HCT116 (cell line): ENCODE data around the gene ARID4A.
"Not testable (repeated sequence)": the region's sequence is repeated elsewhere in the genome, so short reads cannot be mapped to it uniquely, and the experiment has no call there.

Source experiments
- ATF3 ChIP-seq: IDR thresholded peaks from 2 replicates; pipeline ENCODE4 v1.6.1; 2012
- CEBPB ChIP-seq: IDR thresholded peaks from 2 replicates; pipeline ENCODE4 v1.6.1; 2012; ENCODE audit warnings: low read depth
- EGR1 ChIP-seq: IDR thresholded peaks from 2 replicates; pipeline ENCODE4 v1.6.1; 2012; ENCODE audit warnings: low read depth
- EZH2 ChIP-seq: fragments of 200-600 bp; sonication (generic); IDR thresholded peaks from 2 replicates; pipeline ENCODE4 v1.6.1; 2017; ENCODE audit warnings: antibody characterized with exemption, mixed run types
- MAX ChIP-seq: IDR thresholded peaks from 2 replicates; pipeline ENCODE4 v1.6.1; 2012
- POLR2A ChIP-seq: IDR thresholded peaks from 2 replicates; pipeline ENCODE4 v1.7.0; 2011; ENCODE audit warnings: borderline replicate concordance; ENCODE audit not compliant: insufficient read depth, insufficient read length; ENCODE audit errors: extremely low read depth
- POLR2AphosphoS5 ChIP-seq: IDR thresholded peaks from 2 replicates; pipeline ENCODE4 v1.6.1; 2011; ENCODE audit warnings: mild to moderate bottlenecking, low read depth, low read length, moderate library complexity
- RAD21 ChIP-seq: IDR thresholded peaks from 2 replicates; pipeline ENCODE4 v1.6.1; 2012; ENCODE audit warnings: low read depth, mild to moderate bottlenecking
- REST ChIP-seq: IDR thresholded peaks from 2 replicates; pipeline ENCODE4 v1.6.1; 2012; ENCODE audit warnings: low read depth
- SIN3A ChIP-seq: IDR thresholded peaks from 2 replicates; pipeline ENCODE4 v1.6.1; 2012; ENCODE audit warnings: low read depth
- TCF7L2 ChIP-seq: IDR thresholded peaks from 2 replicates; pipeline ENCODE4 v1.7.0; 2011; ENCODE audit warnings: borderline replicate concordance, inconsistent platforms; ENCODE audit not compliant: insufficient read depth, insufficient read length; ENCODE audit errors: extremely low read depth
- YY1 ChIP-seq: IDR thresholded peaks from 2 replicates; pipeline ENCODE4 v1.6.1; 2011; ENCODE audit warnings: low read length, low read depth, moderate library complexity, mild to moderate bottlenecking; ENCODE audit not compliant: insufficient replicate concordance; ENCODE audit errors: extremely low read depth
- ZNF274 ChIP-seq: fragments of 200-500 bp; sonication (Bioruptor generic); IDR thresholded peaks from 2 replicates; pipeline ENCODE4 v1.6.1; 2014; ENCODE audit warnings: mild to moderate bottlenecking, low read depth, low read length, inconsistent platforms
- TF ChIP-seq, protein P1 (sequence below), 3 experiments: fragments of 200-600 bp in 1 of 3; sonication (generic) in 1 of 3; IDR thresholded peaks in 2 of 3; conservative IDR thresholded peaks in 1 of 3; 2 replicates each; pipeline ENCODE4 v1.5.1; 2012 to 2017; ENCODE audit warnings: low read depth in 2 of 3, low read length in 2 of 3, antibody characterized with exemption in 1 of 3, borderline replicate concordance in 1 of 3, control low read depth in 1 of 3, mild to moderate bottlenecking in 1 of 3, mixed read lengths in 1 of 3, mixed run types in 1 of 3, moderate library complexity in 1 of 3; ENCODE audit not compliant: insufficient read depth in 1 of 3

DNA sequence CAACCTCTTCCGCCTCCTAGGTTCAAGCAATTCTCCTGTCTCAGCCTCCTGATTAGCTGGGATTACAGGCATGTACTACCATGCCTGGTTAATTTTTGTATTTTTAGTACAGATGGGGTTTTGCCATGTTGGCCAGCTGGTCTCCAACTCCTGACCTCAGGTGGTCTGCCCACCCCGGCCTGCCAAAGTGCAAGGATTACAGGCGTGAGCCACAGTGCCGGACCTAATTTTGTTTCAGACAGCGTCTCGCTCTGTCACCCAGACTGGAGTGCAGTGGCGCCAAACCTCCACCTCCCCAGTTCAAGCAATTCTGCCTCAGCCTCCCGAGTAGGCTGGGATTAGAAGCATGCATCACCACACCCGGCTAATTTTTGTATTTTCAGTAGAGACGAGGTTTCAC is 36.4 kb upstream of the ARID4A start:
- TF ChIP-seq POLR2AphosphoS5, EGR1, ZNF274, POLR2A, MAX, REST, ATF3, SIN3A, YY1, RAD21, EZH2, TCF7L2, CEBPB: not testable (repeated sequence)
- TF ChIP-seq, protein P1, sequence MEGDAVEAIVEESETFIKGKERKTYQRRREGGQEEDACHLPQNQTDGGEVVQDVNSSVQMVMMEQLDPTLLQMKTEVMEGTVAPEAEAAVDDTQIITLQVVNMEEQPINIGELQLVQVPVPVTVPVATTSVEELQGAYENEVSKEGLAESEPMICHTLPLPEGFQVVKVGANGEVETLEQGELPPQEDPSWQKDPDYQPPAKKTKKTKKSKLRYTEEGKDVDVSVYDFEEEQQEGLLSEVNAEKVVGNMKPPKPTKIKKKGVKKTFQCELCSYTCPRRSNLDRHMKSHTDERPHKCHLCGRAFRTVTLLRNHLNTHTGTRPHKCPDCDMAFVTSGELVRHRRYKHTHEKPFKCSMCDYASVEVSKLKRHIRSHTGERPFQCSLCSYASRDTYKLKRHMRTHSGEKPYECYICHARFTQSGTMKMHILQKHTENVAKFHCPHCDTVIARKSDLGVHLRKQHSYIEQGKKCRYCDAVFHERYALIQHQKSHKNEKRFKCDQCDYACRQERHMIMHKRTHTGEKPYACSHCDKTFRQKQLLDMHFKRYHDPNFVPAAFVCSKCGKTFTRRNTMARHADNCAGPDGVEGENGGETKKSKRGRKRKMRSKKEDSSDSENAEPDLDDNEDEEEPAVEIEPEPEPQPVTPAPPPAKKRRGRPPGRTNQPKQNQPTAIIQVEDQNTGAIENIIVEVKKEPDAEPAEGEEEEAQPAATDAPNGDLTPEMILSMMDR (IDR thresholded peaks at IDR 0.05 in 2 of 3, conservative IDR thresholded peaks at IDR 0.05 in 1 of 3; ENCODE audit: borderline replicate concordance in 1 of 3, insufficient read depth in 1 of 3, low read depth in 2 of 3, low read length in 2 of 3): not testable (repeated sequence)
